Erythroblast (primary cell): ENCODE measurements around the gene LCOR.
"Not testable (repeated sequence)": the region's sequence is repeated elsewhere in the genome, so short reads cannot be mapped to it uniquely, and the experiment has no call there.

Experiments
- GATA1 ChIP-seq: IDR thresholded peaks from 2 replicates; pipeline ENCODE4 v1.6.1; 2011; ENCODE audit warnings: low read depth, mild to moderate bottlenecking, control low read depth, low read length, moderate library complexity
- POLR2A ChIP-seq: IDR thresholded peaks from 2 replicates; pipeline ENCODE4 v1.6.1; 2011; ENCODE audit warnings: mild to moderate bottlenecking, low read length

DNA sequence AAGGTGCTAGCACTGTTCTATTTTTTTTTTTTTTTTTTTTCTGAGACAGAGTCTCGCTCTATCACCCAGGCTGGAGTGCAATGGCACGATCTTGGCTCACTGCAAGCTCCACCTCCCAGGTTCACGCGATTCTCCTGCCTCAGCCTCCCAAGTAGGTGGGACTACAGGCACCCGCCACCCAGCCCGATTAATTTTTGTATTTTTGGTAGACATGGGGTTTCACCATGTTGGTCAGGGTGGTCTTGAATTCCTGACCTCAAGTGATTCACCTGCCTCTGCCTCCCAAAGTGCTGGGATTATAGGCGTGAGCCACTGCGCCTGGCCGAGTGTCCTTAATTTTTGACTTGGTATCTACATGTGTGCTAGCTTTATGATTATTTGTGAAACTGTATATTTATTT lies 201.7 kb downstream of the LCOR start:
- not testable (repeated sequence) for TF ChIP-seq POLR2A, GATA1
